Smooth muscle cell (in vitro differentiated cells): ENCODE results near the gene CACNB1. TPM values are rescaled to one million over a fixed set of nuclear protein-coding genes. Genes with fewer than 3 reads are reported as not detected.

ENCODE experiments used
- DNase-seq: peaks from one replicate; lab custom pipeline; 2025; ENCODE audit not compliant: unreplicated experiment; lab: John Stamatoyannopoulos, UW
- H2AFZ ChIP-seq: fragments of 200-600 bp; sonication (generic); 2 replicates; pipeline ENCODE4 v1.6.0; 2016; ENCODE audit warnings: antibody characterized with exemption, low read depth, mild to moderate bottlenecking
- H3F3A ChIP-seq: fragments of 200-600 bp; sonication (generic); 2 replicates; pipeline ENCODE4 v1.6.0; 2017; ENCODE audit warnings: antibody characterized with exemption, low read depth
- H3K27ac ChIP-seq: fragments of 200-600 bp; sonication (generic); 2 replicates; pipeline ENCODE4 v1.5.1; 2016; ENCODE audit warnings: low read depth, mild to moderate bottlenecking
- H3K27me3 ChIP-seq: fragments of 200-600 bp; sonication (generic); 2 replicates; pipeline ENCODE4 v1.6.1; 2016; ENCODE audit warnings: low read depth, mild to moderate bottlenecking
- H3K36me3 ChIP-seq: fragments of 200-600 bp; sonication (generic); 2 replicates; pipeline ENCODE4 v1.5.1; 2016; ENCODE audit warnings: low read depth
- H3K4me1 ChIP-seq: fragments of 200-600 bp; sonication (generic); 2 replicates; pipeline ENCODE4 v1.5.1; 2016; ENCODE audit warnings: low read depth
- H3K4me2 ChIP-seq: fragments of 200-600 bp; sonication (generic); 2 replicates; pipeline ENCODE4 v1.6.0; 2016; ENCODE audit warnings: mild to moderate bottlenecking
- H3K4me3 ChIP-seq: fragments of 200-600 bp; sonication (generic); 2 replicates; pipeline ENCODE4 v1.5.1; 2016; ENCODE audit warnings: mild to moderate bottlenecking
- H3K79me2 ChIP-seq: fragments of 200-600 bp; sonication (generic); 2 replicates; pipeline ENCODE4 v1.6.0; 2016; ENCODE audit warnings: low read depth, mild to moderate bottlenecking
- H3K9ac ChIP-seq: fragments of 200-600 bp; sonication (generic); 2 replicates; pipeline ENCODE4 v1.6.0; 2016; ENCODE audit warnings: low read depth
- H3K9me3 ChIP-seq: fragments of 200-600 bp; sonication (generic); replicated peaks from 2 replicates; pipeline ENCODE4 v1.5.1; 2016; ENCODE audit warnings: low read depth
- H4K20me1 ChIP-seq: fragments of 200-600 bp; sonication (generic); 2 replicates; pipeline ENCODE4 v1.6.0; 2016; ENCODE audit warnings: low read depth
- WGBS: methylation state at CpG from one replicate; pipeline ENCODE4 v1.1.7; 2016; ENCODE audit warnings: low lambda C conversion rate; 5-methylcytosine and 5-hydroxymethylcytosine counted together
- polyA plus RNA-seq: library from polyadenylated mRNA; unstranded; fragments of >200 nt; fragmentation: Nextera tagmentation; extraction: Ambion mirVana; gene quantifications from 2 replicates; pipeline ENCODE4 v1.2.1, GENCODE V29; 2016
- total RNA-seq: library from RNA; depleted of rRNA; stranded (reverse); fragments of >200 nt; gene quantifications from 2 replicates; pipeline ENCODE4 v1.2.3, GENCODE V29; 2014
- TF ChIP-seq, protein P1 (sequence below): fragments of 200-600 bp; sonication (generic); IDR thresholded peaks from 2 replicates; pipeline ENCODE4 v1.5.1; 2017; ENCODE audit warnings: borderline replicate concordance, mild to moderate bottlenecking, antibody characterized with exemption; ENCODE audit not compliant: insufficient read depth, poor library complexity, severe bottlenecking

The CACNB1 gene
- total and polyA plus RNA-seq, 2 experiments from 2014 or later: 7.1 to 9.2 TPM

DNA sequence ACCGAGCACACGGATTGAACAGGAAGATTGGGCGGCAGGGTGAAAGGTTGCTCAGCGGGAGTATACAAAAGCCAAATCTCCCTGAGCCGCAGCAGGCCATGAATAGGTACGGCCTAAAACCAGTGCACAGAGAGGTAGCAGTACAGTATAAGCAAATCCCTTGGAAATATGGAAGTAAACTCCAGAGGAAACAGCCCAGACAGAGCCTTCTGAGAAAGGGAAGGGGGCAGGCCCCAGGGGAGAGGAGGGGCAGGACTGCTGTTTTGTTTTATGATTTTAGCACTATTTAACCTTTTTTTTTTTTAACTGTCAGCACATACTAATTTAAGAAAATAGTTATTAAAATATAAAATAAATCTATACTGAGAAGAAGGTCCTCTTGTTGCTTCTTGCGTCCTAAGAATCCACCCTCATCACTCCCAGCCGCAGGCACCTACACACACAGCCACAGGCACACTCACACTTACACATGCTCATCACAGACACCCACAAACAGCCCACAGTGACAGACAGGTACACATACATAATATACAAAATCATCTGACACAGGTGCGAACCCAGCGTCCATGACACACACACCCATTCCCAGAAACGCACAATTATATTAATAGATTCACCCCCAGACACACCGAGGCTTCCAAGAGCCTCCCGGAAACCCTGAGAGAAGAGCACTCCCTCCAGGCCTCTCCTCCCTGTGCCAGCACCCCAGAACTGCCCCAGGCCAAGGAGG lies 58.9 kb downstream of the CACNB1 start:
- Histone ChIP-seq H4K20me1 (no peaks in the 10 kb centered on the region), H3K9ac (peak overlapping the region; percentile 29), H3K27ac (peak overlapping the region; percentile 85), H3K79me2 (no peaks in the 10 kb centered on the region), H3K36me3 (no peaks in the 10 kb centered on the region), H3F3A (peaks cover 4% of the 10 kb centered on the region), H3K4me1 (peaks cover 4% of the 10 kb centered on the region), H3K27me3 (no peaks in the 10 kb centered on the region), H3K4me3 (no peak overlapping the region), H2AFZ (no peak overlapping the region), H3K9me3 (no peaks in the 10 kb centered on the region), H3K4me2 (peak overlapping the region; percentile 75)
- 72% methylated on average over 13 of the region's 13 CpGs for WGBS
- DNase-seq: no peak
- TF ChIP-seq, protein P1, sequence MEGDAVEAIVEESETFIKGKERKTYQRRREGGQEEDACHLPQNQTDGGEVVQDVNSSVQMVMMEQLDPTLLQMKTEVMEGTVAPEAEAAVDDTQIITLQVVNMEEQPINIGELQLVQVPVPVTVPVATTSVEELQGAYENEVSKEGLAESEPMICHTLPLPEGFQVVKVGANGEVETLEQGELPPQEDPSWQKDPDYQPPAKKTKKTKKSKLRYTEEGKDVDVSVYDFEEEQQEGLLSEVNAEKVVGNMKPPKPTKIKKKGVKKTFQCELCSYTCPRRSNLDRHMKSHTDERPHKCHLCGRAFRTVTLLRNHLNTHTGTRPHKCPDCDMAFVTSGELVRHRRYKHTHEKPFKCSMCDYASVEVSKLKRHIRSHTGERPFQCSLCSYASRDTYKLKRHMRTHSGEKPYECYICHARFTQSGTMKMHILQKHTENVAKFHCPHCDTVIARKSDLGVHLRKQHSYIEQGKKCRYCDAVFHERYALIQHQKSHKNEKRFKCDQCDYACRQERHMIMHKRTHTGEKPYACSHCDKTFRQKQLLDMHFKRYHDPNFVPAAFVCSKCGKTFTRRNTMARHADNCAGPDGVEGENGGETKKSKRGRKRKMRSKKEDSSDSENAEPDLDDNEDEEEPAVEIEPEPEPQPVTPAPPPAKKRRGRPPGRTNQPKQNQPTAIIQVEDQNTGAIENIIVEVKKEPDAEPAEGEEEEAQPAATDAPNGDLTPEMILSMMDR: no peak

DNA sequence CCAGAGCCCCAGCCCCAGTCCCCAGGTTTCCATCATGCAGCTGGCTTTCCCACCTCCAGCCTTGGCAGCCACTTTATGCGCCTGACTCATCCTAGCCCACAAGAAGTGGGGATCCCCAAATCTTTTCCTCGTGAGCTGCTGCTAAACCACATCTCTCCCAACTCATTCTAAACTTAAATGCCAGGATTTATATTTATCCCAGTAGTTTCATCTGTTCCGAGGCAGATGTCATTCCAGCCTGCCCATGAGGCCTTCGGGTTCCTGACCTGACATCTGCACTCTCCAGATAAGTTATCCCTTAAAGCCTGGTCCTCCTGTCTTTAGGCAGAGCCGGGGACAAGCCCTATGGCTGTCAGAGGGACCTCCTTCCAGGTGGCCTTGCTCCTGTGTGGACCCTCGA lies 62.6 kb downstream of the CACNB1 start:
- DNase-seq: no peak
- H3F3A ChIP-seq: peaks cover 4% of the 10 kb centered on the region
- no peaks in the 10 kb centered on the region for H4K20me1 ChIP-seq
- H3K9me3 ChIP-seq: no peaks in the 10 kb centered on the region
- H3K4me1 ChIP-seq: peaks cover 4% of the 10 kb centered on the region
- H3K27ac ChIP-seq: peak overlapping the region; percentile 69
- 45% methylated on average over 6 of the region's 6 CpGs for WGBS
- no peaks in the 10 kb centered on the region for H3K27me3 ChIP-seq
- no peak overlapping the region for H3K9ac ChIP-seq
- H3K36me3 ChIP-seq: no peaks in the 10 kb centered on the region
- no peak overlapping the region for H3K4me3 ChIP-seq
- no peaks in the 10 kb centered on the region for H3K79me2 ChIP-seq
- TF ChIP-seq, protein P1: no peak
- no peak overlapping the region for H2AFZ ChIP-seq
- H3K4me2 ChIP-seq: peak overlapping the region; percentile 9

- H3K36me3 ChIP-seq: no peaks in the 10 kb centered on the region
- no peaks in the 10 kb centered on the region for H4K20me1 ChIP-seq
- peak overlapping the region; percentile 62 for H3K27ac ChIP-seq
- no peaks in the 10 kb centered on the region for H3K9me3 ChIP-seq
- H3K79me2 ChIP-seq: no peaks in the 10 kb centered on the region
- H3F3A ChIP-seq: no peaks in the 10 kb centered on the region
- WGBS: 52% methylated on average over 7 of the region's 7 CpGs
- H3K27me3 ChIP-seq: no peaks in the 10 kb centered on the region
- no peak overlapping the region for H3K4me2 ChIP-seq
- H3K4me3 ChIP-seq: no peak overlapping the region
- H3K9ac ChIP-seq: no peak overlapping the region
- no peak for DNase-seq
- no peaks in the 10 kb centered on the region for H3K4me1 ChIP-seq
- no peak overlapping the region for H2AFZ ChIP-seq
- TF ChIP-seq, protein P1: no peak
Measured at GRCh38 chr17:39132192-39132610, 65.3 kb downstream of the CACNB1 start.

- Histone ChIP-seq H4K20me1 (no peaks in the 10 kb centered on the region), H3K9ac (no peak overlapping the region), H3F3A (no peaks in the 10 kb centered on the region), H3K4me1 (no peaks in the 10 kb centered on the region), H2AFZ (no peak overlapping the region), H3K9me3 (no peaks in the 10 kb centered on the region), H3K4me3 (no peak overlapping the region), H3K27me3 (no peaks in the 10 kb centered on the region), H3K4me2 (no peak overlapping the region), H3K27ac (peak overlapping the region; percentile 62), H3K36me3 (no peaks in the 10 kb centered on the region), H3K79me2 (no peaks in the 10 kb centered on the region)
- WGBS: 83% methylated on average over 6 of the region's 6 CpGs
- DNase-seq: no peak
- TF ChIP-seq, protein P1: no peak
Measured at GRCh38 chr17:39131616-39132015, 65.9 kb downstream of the CACNB1 start.
